SU-DHL-6 (cell line): ENCODE results near the gene STARD8.

Experiments
- EZH2phosphoT487 ChIP-seq: fragments of 200-600 bp; sonication (generic), shearing (Covaris generic); conservative IDR thresholded peaks from 2 replicates; pipeline ENCODE4 v1.6.1; 2018; ENCODE audit warnings: mild to moderate bottlenecking, antibody characterized with exemption, low read length, moderate library complexity, mixed read lengths
- TF ChIP-seq, protein P1 (sequence below): fragments of 200-600 bp; sonication (generic); IDR thresholded peaks from one replicate; pipeline ENCODE4 v1.5.1; 2017; ENCODE audit warnings: antibody characterized with exemption, mild to moderate bottlenecking, low read length, moderate library complexity; ENCODE audit not compliant: insufficient read depth, poor library complexity, severe bottlenecking

DNA sequence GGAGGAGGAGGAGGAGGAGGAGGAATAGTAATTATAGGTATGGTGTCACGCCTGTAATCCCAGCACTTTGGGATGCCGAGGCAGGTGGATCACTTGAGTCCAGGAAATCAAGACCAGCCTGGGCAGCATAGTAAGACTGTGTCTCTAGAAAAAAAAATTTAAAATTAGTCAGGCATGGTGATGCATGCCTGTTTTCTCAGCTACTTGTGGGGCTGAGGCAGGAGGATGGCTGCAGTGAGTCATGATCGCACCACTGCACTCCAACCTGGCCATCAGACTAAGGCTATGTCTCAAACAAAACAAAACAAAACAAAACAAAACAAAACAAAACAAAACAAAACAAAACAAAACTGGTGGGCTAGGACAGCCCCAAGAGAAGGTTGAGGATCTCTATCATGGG, 3.0 kb downstream of the STARD8 start:
- TF ChIP-seq, protein P1, sequence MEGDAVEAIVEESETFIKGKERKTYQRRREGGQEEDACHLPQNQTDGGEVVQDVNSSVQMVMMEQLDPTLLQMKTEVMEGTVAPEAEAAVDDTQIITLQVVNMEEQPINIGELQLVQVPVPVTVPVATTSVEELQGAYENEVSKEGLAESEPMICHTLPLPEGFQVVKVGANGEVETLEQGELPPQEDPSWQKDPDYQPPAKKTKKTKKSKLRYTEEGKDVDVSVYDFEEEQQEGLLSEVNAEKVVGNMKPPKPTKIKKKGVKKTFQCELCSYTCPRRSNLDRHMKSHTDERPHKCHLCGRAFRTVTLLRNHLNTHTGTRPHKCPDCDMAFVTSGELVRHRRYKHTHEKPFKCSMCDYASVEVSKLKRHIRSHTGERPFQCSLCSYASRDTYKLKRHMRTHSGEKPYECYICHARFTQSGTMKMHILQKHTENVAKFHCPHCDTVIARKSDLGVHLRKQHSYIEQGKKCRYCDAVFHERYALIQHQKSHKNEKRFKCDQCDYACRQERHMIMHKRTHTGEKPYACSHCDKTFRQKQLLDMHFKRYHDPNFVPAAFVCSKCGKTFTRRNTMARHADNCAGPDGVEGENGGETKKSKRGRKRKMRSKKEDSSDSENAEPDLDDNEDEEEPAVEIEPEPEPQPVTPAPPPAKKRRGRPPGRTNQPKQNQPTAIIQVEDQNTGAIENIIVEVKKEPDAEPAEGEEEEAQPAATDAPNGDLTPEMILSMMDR: no peak
- no peak for TF ChIP-seq EZH2phosphoT487
